Measurements from ENCODE around the gene NAGLU.

Gene NAGLU

DNA sequence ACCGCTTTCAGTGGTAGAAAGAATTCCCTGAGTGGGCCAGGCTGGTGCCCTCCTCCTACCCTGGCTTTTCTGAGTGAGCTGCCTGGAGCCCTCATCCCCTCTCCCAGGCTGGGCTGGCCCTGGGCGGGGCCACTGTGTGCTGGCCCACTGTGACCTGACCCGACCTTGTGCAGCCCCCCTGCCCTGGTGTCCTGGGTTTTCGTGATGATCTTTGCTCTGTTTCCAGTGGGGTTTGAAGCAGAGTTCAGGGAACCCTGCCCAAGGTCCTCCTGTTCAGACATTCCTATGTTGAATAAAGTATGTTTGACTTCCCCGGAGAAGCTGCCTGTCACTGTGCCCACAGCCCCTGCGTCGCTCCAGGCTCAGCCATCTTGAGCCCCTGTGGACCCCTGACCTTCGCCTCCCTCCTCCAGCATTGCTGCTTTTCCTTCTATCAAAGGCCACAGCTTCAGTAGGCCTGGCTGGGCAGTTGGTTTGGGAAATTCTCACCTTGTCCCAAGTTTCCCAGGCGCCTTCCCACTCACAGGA, 13.7 kb upstream of the NAGLU start:
- CTCF ChIA-PET: interaction anchor here (0.9 kb wide), 1 partner anchor 9 kb away, joined by 3 read pairs; no protein-coding TSS in a partner anchor
- TF ChIP-seq, protein P1, sequence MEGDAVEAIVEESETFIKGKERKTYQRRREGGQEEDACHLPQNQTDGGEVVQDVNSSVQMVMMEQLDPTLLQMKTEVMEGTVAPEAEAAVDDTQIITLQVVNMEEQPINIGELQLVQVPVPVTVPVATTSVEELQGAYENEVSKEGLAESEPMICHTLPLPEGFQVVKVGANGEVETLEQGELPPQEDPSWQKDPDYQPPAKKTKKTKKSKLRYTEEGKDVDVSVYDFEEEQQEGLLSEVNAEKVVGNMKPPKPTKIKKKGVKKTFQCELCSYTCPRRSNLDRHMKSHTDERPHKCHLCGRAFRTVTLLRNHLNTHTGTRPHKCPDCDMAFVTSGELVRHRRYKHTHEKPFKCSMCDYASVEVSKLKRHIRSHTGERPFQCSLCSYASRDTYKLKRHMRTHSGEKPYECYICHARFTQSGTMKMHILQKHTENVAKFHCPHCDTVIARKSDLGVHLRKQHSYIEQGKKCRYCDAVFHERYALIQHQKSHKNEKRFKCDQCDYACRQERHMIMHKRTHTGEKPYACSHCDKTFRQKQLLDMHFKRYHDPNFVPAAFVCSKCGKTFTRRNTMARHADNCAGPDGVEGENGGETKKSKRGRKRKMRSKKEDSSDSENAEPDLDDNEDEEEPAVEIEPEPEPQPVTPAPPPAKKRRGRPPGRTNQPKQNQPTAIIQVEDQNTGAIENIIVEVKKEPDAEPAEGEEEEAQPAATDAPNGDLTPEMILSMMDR (IDR thresholded peaks at IDR 0.05; ENCODE audit: control extremely low read depth, extremely low read depth, low read depth, missing control alignments): no peak
- POLR2A ChIA-PET: no interaction called here
- no peak for DNase-seq (ENCODE audit: extremely low spot score)

- CTCF ChIA-PET: interaction anchor here (0.9 kb wide), 1 partner anchor 10 kb away, joined by 3 read pairs; no protein-coding TSS in a partner anchor
- POLR2A ChIA-PET: no interaction called here
- TF ChIP-seq, protein P1 (IDR thresholded peaks at IDR 0.05; ENCODE audit: control extremely low read depth, extremely low read depth, low read depth, missing control alignments): no peak
- DNase-seq (ENCODE audit: extremely low spot score): no peak
These were observed 13.2 kb upstream of the NAGLU start for GRCh38 chr17:42522798-42523278.

GRCh38 chr17:42525221-42525620, 10.8 kb upstream of the NAGLU start:
- TF ChIP-seq, protein P1 (IDR thresholded peaks at IDR 0.05; ENCODE audit: control extremely low read depth, extremely low read depth, low read depth, missing control alignments): no peak
- DNase-seq (ENCODE audit: extremely low spot score): no peak
- ChIA-PET POLR2A (no interaction called here), CTCF (interaction anchor here (1.5 to 1.8 kb wide), 2 partner anchors 122 to 214 kb away, joined by 3 to 4 read pairs; no protein-coding TSS in a partner anchor)

DNA sequence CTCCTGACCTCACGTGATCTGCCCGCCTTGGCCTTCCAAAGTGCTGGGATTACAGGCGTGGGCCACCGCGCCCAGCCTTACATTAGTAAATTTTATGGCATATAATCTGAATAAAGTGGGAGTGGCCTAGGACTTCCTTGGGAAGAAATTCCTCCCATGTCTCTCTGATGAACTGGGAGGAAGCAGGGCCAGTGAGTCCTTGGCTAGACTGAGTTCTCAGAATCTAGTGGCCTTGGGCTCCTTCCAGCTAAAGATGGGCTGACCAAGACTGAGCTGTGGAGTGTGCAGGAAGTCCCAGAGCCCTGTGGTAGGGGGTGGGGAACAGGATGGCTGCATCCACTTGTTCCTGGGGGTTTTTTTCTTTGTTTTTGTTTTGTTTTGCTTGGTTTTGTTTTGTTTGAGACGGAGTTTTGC, 10.0 kb upstream of the NAGLU start:
- CTCF ChIA-PET: interaction anchor here (0.6 to 2.2 kb wide), 9 partner anchors 8 to 202 kb away, joined by 3 to 14 read pairs (median 7); partner anchors contain the start of gene CAVIN1
- TF ChIP-seq, protein P1 (IDR thresholded peaks at IDR 0.05; ENCODE audit: control extremely low read depth, extremely low read depth, low read depth, missing control alignments): no peak
- DNase-seq (ENCODE audit: extremely low spot score): no peak
- POLR2A ChIA-PET: no interaction called here

DNA sequence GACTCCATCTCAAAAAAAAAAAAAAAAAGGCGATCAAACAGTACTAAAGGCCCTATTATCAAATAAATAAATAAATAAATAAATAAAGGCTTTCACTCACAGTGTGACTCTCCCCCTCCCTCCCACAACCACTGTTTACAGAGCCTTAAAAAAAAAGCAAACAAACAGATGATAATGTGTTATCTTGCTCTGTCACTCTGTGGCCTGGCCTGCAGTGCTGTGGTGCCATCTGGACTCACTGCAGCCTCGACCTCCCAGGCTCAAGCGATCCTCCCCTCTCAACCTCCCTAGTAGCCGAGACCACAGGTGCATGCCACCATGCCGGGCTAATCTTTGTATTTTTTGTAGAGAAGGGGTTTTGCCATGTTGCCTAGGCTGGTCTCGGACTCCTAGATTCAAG, 8.1 kb upstream of the NAGLU start:
- ChIA-PET CTCF (interaction anchor here (0.6 to 2.2 kb wide), 37 partner anchors 8 to 510 kb away, joined by 3 to 14 read pairs (median 5); partner anchors contain the start of genes CAVIN1, DNAJC7 and NAGLU), POLR2A (interaction anchor here (0.8 kb wide), 1 partner anchor 9 kb away, joined by 3 read pairs; the partner anchor contains the start of gene NAGLU)
- TF ChIP-seq, protein P1 (IDR thresholded peaks at IDR 0.05; ENCODE audit: control extremely low read depth, extremely low read depth, low read depth, missing control alignments): no peak
- DNase-seq (ENCODE audit: extremely low spot score): no peak

GRCh38 chr17:42529061-42529460, 7.0 kb upstream of the NAGLU start:
- no peak for DNase-seq (ENCODE audit: extremely low spot score)
- POLR2A ChIA-PET: no interaction called here
- CTCF ChIA-PET: interaction anchor here (1.8 kb wide), 1 partner anchor 124 kb away, joined by 3 read pairs; no protein-coding TSS in a partner anchor
- TF ChIP-seq, protein P1 (IDR thresholded peaks at IDR 0.05; ENCODE audit: control extremely low read depth, extremely low read depth, low read depth, missing control alignments): no peak
